B cell (primary cell): ENCODE data around the gene PTGES. TPM values are rescaled to one million over a fixed set of nuclear protein-coding genes. Genes with fewer than 3 reads are reported as not detected.

Source experiments
- ATAC-seq: fragments of 200-7000 bp; cut with Tn5 transposase; one replicate; pipeline ENCODE4 v1.10.0; 2021; ENCODE audit warnings: low read depth, mild to moderate bottlenecking, moderate number of reproducible peaks, moderate library complexity
- CTCF ChIA-PET: fragments of 350-600 bp; sonication (Branson Sonifier 250); formaldehyde crosslinking; loops from one replicate; lab custom pipeline; 2021; ENCODE audit warnings: antibody characterized with exemption, inconsistent platforms; lab: Charles Lee
- POLR2A ChIA-PET: fragments of 350-600 bp; sonication (Branson Sonifier 250); formaldehyde crosslinking; loops from one replicate; lab custom pipeline; 2021; ENCODE audit warnings: antibody characterized with exemption; lab: Charles Lee
- DNase-seq: peaks from one replicate; pipeline ENCODE4 v3.0.0; 2013
- H2AFZ ChIP-seq: 2 replicates; pipeline ENCODE4 v1.6.1; 2012; ENCODE audit warnings: mild to moderate bottlenecking, low read depth, low read length; ENCODE audit not compliant: insufficient read depth, poor library complexity, severe bottlenecking
- H3K27ac ChIP-seq, 2 donors: 1 replicate in 1 of 2; 2 replicates in 1 of 2; pipeline ENCODE4 v1.5.1; 2012 to 2013; ENCODE audit warnings: low read length in 2 of 2, mild to moderate bottlenecking in 2 of 2, moderate library complexity in 1 of 2
- H3K27me3 ChIP-seq, 4 experiments: fragments of 200-600 bp in 1 of 4; sonication (generic) in 1 of 4; replicated peaks in 1 of 4; 1 replicate in 2 of 4; 2 replicates in 2 of 4; pipeline versions ENCODE4 v1.6.1 to v1.7.0; 2013 to 2016; ENCODE audit warnings: low read length in 3 of 4, mild to moderate bottlenecking in 2 of 4, mixed read lengths in 1 of 4, moderate library complexity in 1 of 4; ENCODE audit not compliant: insufficient read depth in 4 of 4, control insufficient read depth in 3 of 4; ENCODE audit errors: control extremely low read depth in 1 of 4
- H3K36me3 ChIP-seq, 2 experiments: replicated peaks in 1 of 2; 1 replicate in 1 of 2; 2 replicates in 1 of 2; pipeline versions ENCODE4 v1.6.1 to v1.7.1; 2013; ENCODE audit warnings: low read length in 1 of 2; ENCODE audit not compliant: insufficient read depth in 2 of 2, control insufficient read depth in 1 of 2; ENCODE audit errors: control extremely low read depth in 1 of 2, extremely low read depth in 1 of 2
- H3K4me1 ChIP-seq, 2 donors: fragments of 200-600 bp in 1 of 2; sonication (generic) in 1 of 2; 1 replicate in 1 of 2; 2 replicates in 1 of 2; pipeline versions ENCODE4 v1.5.1 to v1.6.1; 2013 to 2017; ENCODE audit warnings: low read length in 2 of 2; ENCODE audit not compliant: control insufficient read depth in 2 of 2, insufficient read depth in 2 of 2
- H3K4me2 ChIP-seq: replicated peaks from 2 replicates; pipeline ENCODE3; 2012; ENCODE audit warnings: mild to moderate bottlenecking, low read depth, low read length; ENCODE audit not compliant: poor library complexity, severe bottlenecking
- H3K4me3 ChIP-seq, 5 experiments: fragments of 200-600 bp in 1 of 5; sonication (generic) in 1 of 5; 1 replicate in 3 of 5; 2 replicates in 2 of 5; pipeline versions ENCODE4 v1.5.1 to v1.7.0; 2011 to 2016; ENCODE audit warnings: low read length in 4 of 5, mild to moderate bottlenecking in 4 of 5, low read depth in 2 of 5, control low read depth in 1 of 5, moderate library complexity in 1 of 5; ENCODE audit not compliant: insufficient read depth in 1 of 5; ENCODE audit errors: control extremely low read depth in 1 of 5, extremely low read depth in 1 of 5
- H3K79me2 ChIP-seq: fragments of 200-600 bp; sonication (generic); one replicate; pipeline ENCODE4 v1.6.0; 2016; ENCODE audit warnings: low read length; ENCODE audit not compliant: control insufficient read depth, insufficient read depth
- H3K9ac ChIP-seq: fragments of 200-600 bp; sonication (generic); 2 replicates; pipeline ENCODE4 v1.6.1; 2017; ENCODE audit warnings: mild to moderate bottlenecking, low read length, moderate library complexity
- H3K9me3 ChIP-seq, 3 donors: one replicate each; pipeline versions ENCODE4 v1.6.1 to v1.7.1; 2013; ENCODE audit warnings: low read length in 2 of 3; ENCODE audit not compliant: control insufficient read depth in 2 of 3, insufficient read depth in 1 of 3; ENCODE audit errors: control extremely low read depth in 1 of 3
- H4K20me1 ChIP-seq: 2 replicates; pipeline ENCODE4 v1.6.0; 2012; ENCODE audit warnings: mild to moderate bottlenecking, low read length; ENCODE audit not compliant: insufficient read depth, control insufficient read depth, poor library complexity, severe bottlenecking
- H3K27ac Mint-ChIP-seq: one replicate; pipeline ENCODE4 v1.8.0; 2021; ENCODE audit warnings: mixed read lengths
- H3K27me3 Mint-ChIP-seq: one replicate; pipeline ENCODE4 v1.8.0; 2021; ENCODE audit warnings: mixed read lengths
- H3K4me1 Mint-ChIP-seq: one replicate; pipeline ENCODE4 v1.8.0; 2021; ENCODE audit warnings: mixed read lengths
- H3K4me3 Mint-ChIP-seq: one replicate; pipeline ENCODE4 v1.8.0; 2021; ENCODE audit warnings: mixed read lengths
- H3K9me3 Mint-ChIP-seq: one replicate; pipeline ENCODE4 v1.8.0; 2022; ENCODE audit warnings: mixed read lengths; ENCODE audit not compliant: insufficient read depth
- EZH2 ChIP-seq: IDR thresholded peaks from 2 replicates; pipeline ENCODE4 v1.6.1; 2012; ENCODE audit warnings: borderline replicate concordance, low read depth, mild to moderate bottlenecking, moderate library complexity, low read length; ENCODE audit not compliant: insufficient read depth, poor library complexity, severe bottlenecking
- WGBS: methylation state at CpG from one replicate; pipeline ENCODE4 v1.1.5; 2013; ENCODE audit warnings: missing lambda C conversion rate; ENCODE audit not compliant: insufficient coverage; 5-methylcytosine and 5-hydroxymethylcytosine counted together
- intact Hi-C: fragments of 100-400 bp; cut with micrococcal nuclease; formaldehyde crosslinking; loops from one replicate; pipeline ENCODE4 v1.10.0; 2022
- polyA plus RNA-seq: library from polyadenylated mRNA; depleted of rRNA; stranded (reverse); fragments of >200 nt; gene quantifications from 2 replicates; pipeline ENCODE4 v1.2.3, GENCODE V29; 2012
- total RNA-seq, 2 donors: library from RNA; stranded (reverse); fragments of 120-200 nt in 1 of 2; gene quantifications; 1 replicate in 1 of 2; 2 replicates in 1 of 2; pipeline versions ENCODE4 v1.2.3 to v1.2.4, GENCODE V29; 2013 to 2022
- TF ChIP-seq, protein P1 (sequence below): fragments of 200-600 bp; IDR thresholded peaks from one replicate; pipeline ENCODE4 v1.8.0; 2022; ENCODE audit warnings: antibody characterized with exemption, mild to moderate bottlenecking

The PTGES gene
- total and polyA plus RNA-seq, 2 donors (not counting 1 experiment from before 2014, with no cell fraction given) = not detected

DNA sequence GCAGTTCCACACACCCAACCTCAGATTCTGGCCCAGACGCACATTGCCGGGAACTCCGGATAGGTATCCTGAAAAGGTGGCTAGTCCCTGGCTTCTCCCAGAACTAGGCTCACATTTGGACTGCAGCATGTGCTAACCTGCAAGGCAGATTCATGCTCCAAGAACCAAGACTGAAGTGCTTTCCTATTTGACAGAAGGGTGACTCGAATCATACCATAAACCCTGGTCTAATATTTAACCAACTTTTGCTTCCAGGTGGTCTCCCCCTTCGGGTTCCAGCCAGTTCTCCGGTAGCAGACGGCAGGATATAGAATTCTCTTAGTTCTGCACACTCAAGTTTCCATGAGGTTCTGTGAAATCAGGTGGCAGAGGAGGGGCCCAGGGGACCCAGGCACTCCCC lies 7.6 kb downstream of the PTGES start:
- no peaks in the 10 kb centered on the region for H4K20me1 ChIP-seq
- intact Hi-C loops = no loop called here
- ATAC-seq (no peak), DNase-seq (no peak)
- no peaks in the 10 kb centered on the region for H3K4me1 ChIP-seq
- Mint-ChIP-seq H3K4me1 (peaks cover 2% of the 10 kb centered on the region), H3K27me3 (no peaks in the 10 kb centered on the region), H3K9me3 (no peaks in the 10 kb centered on the region), H3K4me3 (no peak overlapping the region), H3K27ac (no peak overlapping the region)
- WGBS = 99% methylated on average over 6 of the region's 7 CpGs
- H3K9me3 ChIP-seq = peaks cover 0 to 4% (median 0%) of the 10 kb centered on the region in 3 donors
- no peak overlapping the region for H3K9ac ChIP-seq
- H3K4me2 ChIP-seq = no peak overlapping the region
- ChIA-PET CTCF (interaction anchor here (0.8 kb wide), 1 partner anchor 39 kb away, joined by 3 read pairs; no protein-coding TSS in a partner anchor), POLR2A (no interaction called here)
- no peak overlapping the region for H3K4me3 ChIP-seq
- peaks cover 0 to 6% (median 0%) of the 10 kb centered on the region in 4 experiments for H3K27me3 ChIP-seq
- no peaks in the 10 kb centered on the region for H3K36me3 ChIP-seq
- H3K79me2 ChIP-seq = no peaks in the 10 kb centered on the region
- H3K27ac ChIP-seq = no peak overlapping the region
- no peak for TF ChIP-seq EZH2
- TF ChIP-seq, protein P1, sequence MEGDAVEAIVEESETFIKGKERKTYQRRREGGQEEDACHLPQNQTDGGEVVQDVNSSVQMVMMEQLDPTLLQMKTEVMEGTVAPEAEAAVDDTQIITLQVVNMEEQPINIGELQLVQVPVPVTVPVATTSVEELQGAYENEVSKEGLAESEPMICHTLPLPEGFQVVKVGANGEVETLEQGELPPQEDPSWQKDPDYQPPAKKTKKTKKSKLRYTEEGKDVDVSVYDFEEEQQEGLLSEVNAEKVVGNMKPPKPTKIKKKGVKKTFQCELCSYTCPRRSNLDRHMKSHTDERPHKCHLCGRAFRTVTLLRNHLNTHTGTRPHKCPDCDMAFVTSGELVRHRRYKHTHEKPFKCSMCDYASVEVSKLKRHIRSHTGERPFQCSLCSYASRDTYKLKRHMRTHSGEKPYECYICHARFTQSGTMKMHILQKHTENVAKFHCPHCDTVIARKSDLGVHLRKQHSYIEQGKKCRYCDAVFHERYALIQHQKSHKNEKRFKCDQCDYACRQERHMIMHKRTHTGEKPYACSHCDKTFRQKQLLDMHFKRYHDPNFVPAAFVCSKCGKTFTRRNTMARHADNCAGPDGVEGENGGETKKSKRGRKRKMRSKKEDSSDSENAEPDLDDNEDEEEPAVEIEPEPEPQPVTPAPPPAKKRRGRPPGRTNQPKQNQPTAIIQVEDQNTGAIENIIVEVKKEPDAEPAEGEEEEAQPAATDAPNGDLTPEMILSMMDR = no peak
- no peak overlapping the region for H2AFZ ChIP-seq

DNA sequence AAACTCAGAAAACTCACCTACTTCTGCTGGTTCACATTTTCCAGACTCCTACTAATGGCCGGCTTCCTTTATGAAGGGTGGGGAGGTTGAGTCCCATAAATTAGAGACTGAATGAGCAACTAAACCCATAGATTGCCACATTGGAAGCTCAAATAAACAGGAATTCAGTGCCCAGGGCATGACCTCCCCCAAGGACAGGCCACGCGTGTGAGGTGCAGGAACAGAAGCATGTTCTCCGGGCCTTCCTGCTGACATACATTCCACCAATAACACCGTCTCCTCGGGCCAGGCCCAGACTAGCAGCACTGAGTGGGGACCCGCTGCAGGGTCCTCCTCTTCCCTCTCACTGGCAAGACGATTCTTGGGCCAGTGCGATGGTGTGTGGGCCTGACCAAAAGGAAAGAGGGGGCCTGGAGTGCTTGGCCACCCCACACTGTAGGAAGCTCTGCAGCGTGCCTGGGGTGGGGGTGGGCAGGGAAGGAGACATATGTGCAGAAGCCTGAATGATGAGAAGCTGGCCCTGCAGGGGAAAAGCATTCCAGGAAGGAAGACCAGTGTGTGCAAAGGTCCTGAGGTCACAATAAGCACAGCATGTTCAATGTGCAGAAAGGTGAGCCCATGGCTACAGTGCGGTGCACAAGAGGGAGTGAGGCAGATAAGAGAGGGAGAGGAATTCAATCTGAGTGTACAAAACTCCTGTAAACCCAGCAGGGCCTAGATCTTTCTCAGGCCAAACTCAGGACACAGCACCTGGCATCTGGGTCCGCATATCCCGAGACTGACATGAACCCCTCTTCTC lies 12.0 kb downstream of the PTGES start:
- Histone ChIP-seq H3K4me1 (peaks cover 0 to 16% of the 10 kb centered on the region in 2 donors), H2AFZ (no peak overlapping the region), H3K27ac (no peak overlapping the region), H3K4me3 (no peak overlapping the region), H3K4me2 (no peak overlapping the region), H3K36me3 (no peaks in the 10 kb centered on the region), H3K9me3 (no peaks in the 10 kb centered on the region), H3K9ac (no peak overlapping the region), H3K79me2 (no peaks in the 10 kb centered on the region), H3K27me3 (peaks cover 0 to 12% (median 0%) of the 10 kb centered on the region in 4 experiments), H4K20me1 (no peaks in the 10 kb centered on the region)
- ChIA-PET CTCF (interaction anchor here (4.4 kb wide), 2 partner anchors 13 to 43 kb away, joined by 36 to 57 read pairs; no protein-coding TSS in a partner anchor), POLR2A (no interaction called here)
- DNase-seq = no peak
- TF ChIP-seq EZH2 = no peak
- TF ChIP-seq, protein P1 = no peak
- no peaks in the 10 kb centered on the region for H3K27me3 Mint-ChIP-seq
- no peaks in the 10 kb centered on the region for H3K9me3 Mint-ChIP-seq
- peaks cover 7% of the 10 kb centered on the region for H3K4me1 Mint-ChIP-seq
- ATAC-seq = no peak
- H3K4me3 Mint-ChIP-seq = no peak overlapping the region
- no peak overlapping the region for H3K27ac Mint-ChIP-seq
- 95% methylated on average over 7 of the region's 13 CpGs for WGBS
- intact Hi-C loops = no loop called here
